HPDE6-E6E7 (cell line): ENCODE results near the gene GNG12.
"Not testable (repeated sequence)": the region's sequence is repeated elsewhere in the genome, so short reads cannot be mapped to it uniquely, and the experiment has no call there.

ENCODE experiments used
- DNase-seq: peaks from one replicate; pipeline ENCODE4 v3.0.0; 2011; ENCODE audit warnings: missing footprints; ENCODE audit errors: extremely low spot score

Gene GNG12

GRCh38 chr1:67733681-67734322 is 99.5 kb downstream of the GNG12 start:
- DNase-seq = no peak

- DNase-seq = no peak
Observed at GRCh38 chr1:67732750-67733151, 100.5 kb downstream of the GNG12 start.

DNA sequence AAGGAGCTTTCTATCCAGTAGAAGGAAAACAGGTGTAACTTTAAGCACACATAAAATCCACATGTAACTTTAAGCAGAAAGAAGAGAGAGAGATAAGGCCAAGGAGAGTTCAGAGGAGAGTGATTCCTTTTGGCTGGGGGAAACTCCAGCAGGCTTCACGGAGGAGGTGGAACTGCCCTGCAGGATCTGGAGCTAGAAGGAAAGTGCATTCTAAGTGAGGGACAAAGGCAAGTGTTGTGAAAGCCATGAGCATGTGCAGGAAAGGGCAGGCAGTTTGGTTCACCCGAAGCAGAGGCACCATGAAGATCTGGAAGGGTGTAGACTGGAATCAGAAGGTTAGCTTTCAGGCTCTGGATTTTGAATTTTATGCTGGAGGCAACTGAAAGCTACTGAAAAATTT is 101.9 kb downstream of the GNG12 start:
- no peak for DNase-seq

DNA sequence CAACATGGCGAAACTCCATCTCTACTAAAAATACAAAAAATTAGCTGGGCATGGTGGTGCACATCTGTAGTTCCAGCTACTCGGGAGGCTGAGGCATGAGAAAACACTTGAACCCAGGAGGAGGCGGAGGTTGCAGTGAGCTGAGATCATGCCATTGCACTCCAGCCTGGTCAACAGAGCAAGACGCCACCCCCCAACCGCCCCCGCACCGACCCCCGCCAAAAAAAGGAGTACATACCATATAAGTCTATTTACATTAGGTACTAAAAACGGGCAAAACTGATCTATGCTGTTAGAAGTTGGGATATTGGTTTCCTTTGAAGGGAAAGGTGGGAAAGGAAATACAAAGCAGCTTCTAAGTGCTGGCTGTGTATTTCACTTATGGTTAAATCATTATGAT is 103.0 kb downstream of the GNG12 start:
- not testable (repeated sequence) for DNase-seq

DNA sequence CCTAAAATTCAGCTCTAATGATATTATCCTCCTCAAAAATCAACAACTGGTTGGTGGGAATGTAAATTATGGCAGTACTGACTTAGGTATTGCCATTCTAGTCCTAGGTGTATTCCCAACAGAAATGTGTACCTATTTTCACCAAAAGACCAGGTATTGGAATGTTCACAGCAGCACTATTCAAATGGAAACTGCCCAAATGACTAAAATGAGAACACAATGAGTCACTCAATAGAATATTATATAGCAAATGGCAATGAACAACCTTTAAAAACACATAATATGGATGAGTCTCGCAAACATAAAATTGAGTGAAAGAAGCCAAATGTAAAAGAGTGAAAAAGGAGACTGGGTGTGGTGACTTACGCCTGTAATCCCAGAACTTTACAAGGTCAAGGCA is 103.4 kb downstream of the GNG12 start:
- no peak for DNase-seq

DNA sequence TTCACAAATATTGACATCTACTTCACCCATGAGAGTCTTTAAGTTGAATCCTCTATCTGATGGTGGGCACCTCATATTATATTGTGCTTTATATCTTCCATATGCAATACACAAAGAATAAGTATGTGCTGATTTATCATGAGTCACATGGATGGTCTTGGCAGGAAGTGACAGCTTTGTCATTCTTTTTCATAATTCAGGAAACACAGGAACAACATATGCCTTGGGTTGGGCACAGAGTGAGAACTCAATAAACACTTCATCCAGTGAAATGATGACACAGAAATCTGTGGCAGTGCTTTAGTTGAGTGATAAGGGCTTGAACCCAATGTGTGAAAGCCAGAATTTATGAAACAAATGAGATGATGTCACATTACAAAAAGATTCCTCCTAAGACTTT is 107.0 kb downstream of the GNG12 start:
- DNase-seq = no peak

- DNase-seq = no peak
Observed at GRCh38 chr1:67724928-67725560, 108.2 kb downstream of the GNG12 start.

DNA sequence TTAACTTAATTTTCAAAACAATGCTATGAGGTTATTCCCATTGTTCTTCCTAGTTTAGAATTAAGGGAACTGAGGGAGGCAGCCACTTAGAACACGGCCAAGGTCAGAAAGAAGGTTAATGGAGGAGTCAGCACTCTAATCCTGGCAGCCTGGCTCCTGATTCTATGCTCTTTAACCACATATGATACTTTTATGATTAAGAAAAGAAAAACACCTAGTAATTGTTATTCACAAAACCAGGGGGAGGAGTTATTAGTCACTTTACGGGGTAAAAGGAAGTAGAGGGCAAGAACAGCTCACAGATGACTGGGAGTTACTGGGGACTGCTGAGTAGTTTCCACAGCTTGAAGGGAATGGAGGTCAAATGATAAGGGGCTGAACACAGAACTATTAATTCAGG is 109.6 kb downstream of the GNG12 start:
- peak; percentile 75 for DNase-seq

- no peak for DNase-seq
Observed at GRCh38 chr1:67723126-67723525, 110.1 kb downstream of the GNG12 start.

DNA sequence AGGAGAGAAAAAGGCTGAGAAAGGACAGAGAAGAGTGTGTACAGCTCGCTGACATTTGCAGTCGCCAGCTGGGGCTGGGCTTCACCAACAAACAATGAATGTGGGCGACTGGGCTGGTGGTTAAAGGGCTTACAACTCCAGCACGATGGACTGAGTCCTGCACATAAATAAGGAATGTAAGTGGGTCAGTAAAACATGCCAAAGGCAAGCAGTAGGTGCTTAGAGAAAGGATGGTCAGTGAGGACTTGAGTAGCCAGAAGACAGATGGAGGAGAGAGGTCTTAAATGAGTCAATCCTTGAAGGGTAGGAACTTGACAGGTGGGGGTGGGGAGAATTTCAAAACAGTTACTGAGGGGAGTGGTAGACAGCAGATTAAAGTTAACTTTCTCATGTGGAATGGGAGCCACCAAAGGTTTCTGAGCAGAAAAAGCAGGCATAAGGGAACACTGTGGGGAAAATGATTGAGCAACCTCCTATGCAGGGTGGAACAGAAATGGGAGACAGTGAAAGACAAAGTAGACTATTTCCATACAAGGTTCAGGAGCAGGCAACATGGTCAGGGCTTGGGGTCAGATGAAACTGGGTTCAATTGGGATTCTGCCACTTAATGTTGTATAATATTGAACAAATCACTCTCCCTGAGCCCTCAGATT is 110.8 kb downstream of the GNG12 start:
- no peak for DNase-seq

DNA sequence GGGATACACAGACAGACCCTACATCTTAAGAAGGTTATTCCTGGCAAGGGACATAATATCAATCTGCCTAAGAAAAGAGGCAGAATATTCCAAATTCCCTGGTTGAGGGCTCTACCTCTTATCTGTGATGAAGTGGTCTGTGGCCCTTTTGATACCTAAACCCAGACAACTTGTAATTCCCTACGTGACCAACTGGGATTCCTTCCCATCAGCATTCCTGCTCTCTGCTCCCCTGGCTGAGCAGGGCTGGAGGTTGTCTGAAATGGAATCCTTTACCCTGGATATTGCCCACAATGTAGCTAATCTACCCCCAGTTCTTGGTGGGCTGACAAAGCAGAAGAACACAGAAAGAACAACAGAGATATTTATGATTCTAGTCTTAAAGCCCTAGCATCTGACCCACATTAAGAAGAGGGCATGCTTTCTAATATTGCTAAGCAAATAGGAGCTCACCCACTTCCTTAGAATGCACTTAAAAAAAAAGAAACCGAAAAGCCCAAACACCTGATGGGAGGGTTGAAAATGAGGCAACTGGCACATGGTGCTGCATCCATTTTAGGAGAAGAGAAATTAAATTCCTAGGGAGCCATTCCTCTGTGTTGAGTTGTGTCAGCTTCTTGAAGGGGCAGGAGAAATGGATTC is 111.5 kb downstream of the GNG12 start:
- DNase-seq = no peak

- no peak for DNase-seq
Observed at GRCh38 chr1:67721112-67721511, 112.2 kb downstream of the GNG12 start.

DNA sequence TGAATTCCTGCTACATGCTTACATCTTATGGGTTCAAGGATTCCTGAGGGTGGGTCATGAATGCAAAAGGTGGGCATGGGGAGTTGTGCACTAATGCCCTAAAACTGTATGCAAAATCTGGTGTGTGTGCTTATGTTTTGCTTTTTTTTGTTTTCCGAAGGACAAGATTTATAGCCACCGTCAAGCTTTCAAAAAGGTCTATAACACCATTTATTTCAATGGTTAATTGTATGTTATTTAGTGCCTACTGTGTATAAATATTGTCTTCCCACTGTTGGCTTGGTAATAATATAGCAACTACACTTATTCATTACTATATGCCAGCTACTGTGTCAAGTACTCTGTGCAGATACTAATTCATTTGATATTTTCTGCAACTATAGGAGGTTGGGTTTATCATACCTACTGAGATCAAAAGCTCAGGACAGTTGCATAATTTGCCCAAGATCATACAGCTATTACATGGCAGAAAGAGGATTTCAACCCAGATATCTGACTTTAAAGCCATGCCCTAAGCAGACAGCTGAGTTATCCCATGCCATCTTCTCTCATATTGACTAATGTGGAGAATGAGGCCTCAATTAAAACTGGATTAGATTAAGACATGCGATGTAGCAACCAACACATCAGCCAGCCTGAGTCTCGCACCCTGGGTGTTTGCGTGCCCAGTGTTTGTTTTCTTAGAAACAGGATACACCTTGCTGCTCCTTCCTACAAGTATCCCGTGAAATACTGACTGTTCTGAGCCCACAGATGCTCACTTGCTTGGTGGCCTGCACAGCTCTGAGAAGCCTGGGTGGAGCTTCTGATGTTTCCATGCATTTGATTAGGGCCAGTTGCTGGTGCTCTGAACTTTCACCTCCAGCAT is 113.7 kb downstream of the GNG12 start:
- DNase-seq = no peak

DNA sequence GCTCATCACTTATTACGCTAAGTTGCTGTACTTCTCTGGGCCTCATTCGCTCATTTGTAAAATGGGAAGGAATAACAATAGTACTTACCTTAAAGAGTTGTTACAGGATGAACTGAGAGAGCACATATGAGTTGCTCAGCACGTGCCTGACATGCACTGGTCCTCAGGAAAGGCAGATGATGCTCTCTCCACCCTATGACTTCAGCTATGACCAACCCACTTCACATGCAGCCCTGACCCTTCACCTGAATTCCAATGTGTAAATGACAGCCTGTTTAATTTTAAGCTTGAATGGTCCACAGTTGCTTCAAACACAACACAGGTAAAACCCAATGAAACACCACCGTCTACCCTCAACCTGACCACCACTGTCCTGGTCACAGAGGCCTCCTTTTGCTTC is 115.4 kb downstream of the GNG12 start:
- peak; percentile 40 for DNase-seq

DNA sequence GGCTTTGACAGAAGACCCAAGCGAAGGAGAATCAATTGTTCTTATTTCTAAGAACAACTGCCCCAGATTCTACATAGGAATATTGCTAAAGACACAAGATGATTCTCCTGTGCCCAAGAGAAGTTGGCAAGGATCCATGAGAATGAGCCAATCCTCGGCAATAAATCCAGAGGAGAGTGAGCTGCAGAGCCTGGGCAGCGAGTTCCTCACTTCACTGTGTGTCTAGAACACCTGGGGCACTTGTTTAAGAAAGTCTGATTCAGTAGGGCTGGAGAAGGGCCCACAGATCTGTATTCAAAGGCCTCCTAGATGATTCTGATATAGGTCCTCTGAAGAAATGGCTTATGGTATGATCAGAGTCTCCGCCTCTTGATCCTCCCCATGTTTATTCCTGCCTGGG is 116.5 kb downstream of the GNG12 start:
- no peak for DNase-seq

- no peak for DNase-seq
Observed at GRCh38 chr1:67715819-67716218, 117.4 kb downstream of the GNG12 start.

GRCh38 chr1:67713057-67713846 is 120.0 kb downstream of the GNG12 start:
- DNase-seq = peak; percentile 74

GRCh38 chr1:67711855-67712212 is 121.4 kb downstream of the GNG12 start:
- no peak for DNase-seq

GRCh38 chr1:67711158-67711854 is 122.0 kb downstream of the GNG12 start:
- DNase-seq = no peak

- peak; percentile 41 for DNase-seq
Observed at GRCh38 chr1:67710417-67710816, 122.8 kb downstream of the GNG12 start.
